A549 (cell line): ENCODE measurements around the gene KIT. TPM values are rescaled to one million over a fixed set of nuclear protein-coding genes. Genes with fewer than 3 reads are reported as not detected.

ENCODE experiments used
- ATAC-seq, 2 experiments: fragments of 200-7000 bp in 1 of 2; fragments of >200 bp in 1 of 2; cut with Nextera tagmentation in 1 of 2; cut with Tn5 transposase in 1 of 2; 3 replicates each; pipeline versions ENCODE4 v1.8.0 to v1.9.1; 2018 to 2020; ENCODE audit warnings: mild to moderate bottlenecking in 1 of 2, moderate library complexity in 1 of 2
- CTCF ChIA-PET: fragments of 300-600 bp; sonication (Branson Sonifier 250); formaldehyde crosslinking; extraction: SDS; loops from one replicate; lab custom pipeline; 2021; ENCODE audit warnings: antibody characterized with exemption, inconsistent platforms; lab: Yijun Ruan, JAX
- POLR2A ChIA-PET: fragments of 350-600 bp; formaldehyde crosslinking; extraction: SDS; loops from one replicate; lab custom pipeline; 2021; ENCODE audit warnings: antibody characterized with exemption, inconsistent platforms; lab: Yijun Ruan, JAX
- DNase-seq, 2 experiments: peaks; one replicate each; pipeline versions ENCODE4 v3.0.0 to v3.0.0-alpha.2; 2011 to 2016; ENCODE audit warnings: low read depth in 1 of 2, low spot score in 1 of 2
- FAIRE-seq: peaks from 2 replicates; lab custom pipeline; 2011; peaks lifted over from hg19 to GRCh38; lab: Jason Lieb, UNC
- H3K27ac ChIP-seq, 2 experiments: fragments of >200 bp; sonication (Bioruptor Twin); formaldehyde crosslinking; 3 replicates each; pipeline ENCODE4 v1.5.1; 2016 to 2017
- H3K4me1 ChIP-seq: fragments of >200 bp; sonication (Bioruptor Twin); formaldehyde crosslinking; 3 replicates; pipeline ENCODE4 v1.6.1; 2016
- H3K4me2 ChIP-seq: fragments of >200 bp; sonication (Bioruptor Twin); formaldehyde crosslinking; 3 replicates; pipeline ENCODE4 v1.6.1; 2016
- H3K4me3 ChIP-seq: fragments of >200 bp; sonication (Bioruptor Twin); formaldehyde crosslinking; 3 replicates; pipeline ENCODE4 v1.5.1; 2016
- H3K9me3 ChIP-seq: fragments of >200 bp; sonication (Bioruptor Twin); formaldehyde crosslinking; 3 replicates; pipeline ENCODE4 v1.6.1; 2016
- BCL3 ChIP-seq: fragments of >200 bp; sonication (Bioruptor Twin); formaldehyde crosslinking; IDR thresholded peaks from 3 replicates; pipeline ENCODE4 v1.6.1; 2016
- CBX2 ChIP-seq: fragments of 200-600 bp; sonication (generic); IDR thresholded peaks from 2 replicates; pipeline ENCODE4 v1.6.1; 2016; ENCODE audit warnings: low read depth, mild to moderate bottlenecking, borderline replicate concordance
- CBX8 ChIP-seq: fragments of 200-600 bp; sonication (generic); IDR thresholded peaks from 2 replicates; pipeline ENCODE4 v1.6.1; 2016
- CHD4 ChIP-seq: fragments of 200-600 bp; sonication (generic); IDR thresholded peaks from 2 replicates; pipeline ENCODE4 v1.6.1; 2016; ENCODE audit warnings: antibody characterized with exemption, mild to moderate bottlenecking, borderline replicate concordance
- CTCF ChIP-seq: fragments of >200 bp; sonication (Bioruptor Twin); formaldehyde crosslinking; IDR thresholded peaks from 3 replicates; pipeline ENCODE4 v1.5.1; 2016
- FOXS1 ChIP-seq: fragments of 250-450 bp; sonication (Bioruptor Pico); IDR thresholded peaks from 2 replicates; pipeline ENCODE4 v1.5.0; 2020; ENCODE audit warnings: mild to moderate bottlenecking, moderate library complexity
- GATA3 ChIP-seq: IDR thresholded peaks from 2 replicates; pipeline ENCODE4 v1.6.1; 2012; ENCODE audit warnings: borderline replicate concordance
- JUN ChIP-seq, 2 experiments: fragments of >200 bp; sonication (Bioruptor Twin); formaldehyde crosslinking; IDR thresholded peaks; 2 replicates in 1 of 2; 3 replicates in 1 of 2; pipeline ENCODE4 v1.6.1; 2016 to 2017
- JUNB ChIP-seq: fragments of >200 bp; sonication (Bioruptor Twin); formaldehyde crosslinking; IDR thresholded peaks from 2 replicates; pipeline ENCODE4 v1.6.1; 2016
- KDM5A ChIP-seq: fragments of 200-600 bp; sonication (generic); IDR thresholded peaks from 2 replicates; pipeline ENCODE4 v1.6.1; 2016; ENCODE audit warnings: antibody characterized with exemption, mild to moderate bottlenecking
- MAFK ChIP-seq: fragments of 450-650 bp; IDR thresholded peaks from 2 replicates; pipeline ENCODE4 v1.6.1; 2014; ENCODE audit not compliant: partially characterized antibody
- NPAS2 ChIP-seq: fragments of 250-450 bp; sonication (Bioruptor Pico); IDR thresholded peaks from 2 replicates; pipeline ENCODE4 v1.8.0; 2022; ENCODE audit warnings: mild to moderate bottlenecking, moderate library complexity, borderline replicate concordance
- RAD21 ChIP-seq, 2 experiments: fragments of >200 bp in 1 of 2; sonication (Bioruptor Twin) in 1 of 2; formaldehyde crosslinking in 1 of 2; IDR thresholded peaks in 1 of 2; conservative IDR thresholded peaks in 1 of 2; 2 replicates in 1 of 2; 3 replicates in 1 of 2; pipeline ENCODE4 v1.6.1; 2012 to 2018; ENCODE audit warnings: inconsistent platforms in 1 of 2
- RNF2 ChIP-seq: fragments of 200-600 bp; sonication (generic); IDR thresholded peaks from 2 replicates; pipeline ENCODE4 v1.6.1; 2016; ENCODE audit warnings: low read depth, mild to moderate bottlenecking, antibody characterized with exemption, moderate library complexity, borderline replicate concordance
- SMC3 ChIP-seq: fragments of >200 bp; sonication (Bioruptor Twin); formaldehyde crosslinking; IDR thresholded peaks from 3 replicates; pipeline ENCODE4 v1.6.1; 2018; ENCODE audit warnings: inconsistent platforms
- SREBF2 ChIP-seq: fragments of 450-650 bp; IDR thresholded peaks from 2 replicates; pipeline ENCODE4 v1.6.1; 2014; ENCODE audit warnings: mild to moderate bottlenecking, moderate library complexity
- TFCP2L1 ChIP-seq: fragments of 250-450 bp; sonication (Bioruptor Pico); IDR thresholded peaks from 2 replicates; pipeline ENCODE4 v1.5.0; 2021; ENCODE audit warnings: mild to moderate bottlenecking
- ZC3H11A ChIP-seq: fragments of 450-650 bp; IDR thresholded peaks from 2 replicates; pipeline ENCODE4 v1.6.1; 2014; ENCODE audit warnings: antibody characterized with exemption, mild to moderate bottlenecking
- ZSCAN20 ChIP-seq: fragments of 250-450 bp; sonication (Bioruptor Pico); IDR thresholded peaks from 2 replicates; pipeline ENCODE4 v1.8.0; 2022; ENCODE audit warnings: mild to moderate bottlenecking, moderate library complexity
- WGBS: methylation state at CpG from one replicate; pipeline ENCODE4 v1.1.6; 2017; ENCODE audit errors: missing lambda C conversion rate; 5-methylcytosine and 5-hydroxymethylcytosine counted together
- polyA plus RNA-seq, 4 experiments: library from polyadenylated mRNA; depleted of rRNA in 3 of 4; stranded (reverse); fragments of >200 nt; fragmentation: RNase III in 1 of 4; extraction: RNeasy Plus Mini Kit Qiagen cat#74134 plus additional on column Dnase treatment in 1 of 4; gene quantifications; 2 replicates in 3 of 4; 3 replicates in 1 of 4; pipeline ENCODE4 v1.2.3, GENCODE V29; 2011 to 2017
- TF ChIP-seq, protein P1 (sequence below): IDR thresholded peaks from 2 replicates; pipeline ENCODE4 v1.6.1; 2012; ENCODE audit warnings: low read depth, borderline replicate concordance

KIT gene
- polyA plus RNA-seq, 2 of the 4 experiments (the other 2 are of a cell fraction), result not detected

- no peak for DNase-seq
- FAIRE-seq, result no peak
- Histone ChIP-seq H3K4me2 (no peak overlapping the region), H3K4me3 (no peak overlapping the region), H3K4me1 (no peaks in the 10 kb centered on the region), H3K9me3 (no peaks in the 10 kb centered on the region), H3K27ac (no peak overlapping the region)
- ChIA-PET CTCF (no interaction called here), POLR2A (no interaction called here)
- 42% methylated on average over 2 of the region's 2 CpGs for WGBS
- TF ChIP-seq JUNB (no peak), TFCP2L1 (CRISPR knock-in tag) (no peak), SMC3 (no peak), SREBF2 (no peak), FOXS1 (CRISPR knock-in tag) (no peak), ZC3H11A (no peak), CHD4 (no peak)
- TF ChIP-seq, protein P1, sequence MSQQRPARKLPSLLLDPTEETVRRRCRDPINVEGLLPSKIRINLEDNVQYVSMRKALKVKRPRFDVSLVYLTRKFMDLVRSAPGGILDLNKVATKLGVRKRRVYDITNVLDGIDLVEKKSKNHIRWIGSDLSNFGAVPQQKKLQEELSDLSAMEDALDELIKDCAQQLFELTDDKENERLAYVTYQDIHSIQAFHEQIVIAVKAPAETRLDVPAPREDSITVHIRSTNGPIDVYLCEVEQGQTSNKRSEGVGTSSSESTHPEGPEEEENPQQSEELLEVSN, result no peak
- no peak for ATAC-seq
Observed at GRCh38 chr4:54745031-54745770, 87.4 kb downstream of the KIT start.

DNA sequence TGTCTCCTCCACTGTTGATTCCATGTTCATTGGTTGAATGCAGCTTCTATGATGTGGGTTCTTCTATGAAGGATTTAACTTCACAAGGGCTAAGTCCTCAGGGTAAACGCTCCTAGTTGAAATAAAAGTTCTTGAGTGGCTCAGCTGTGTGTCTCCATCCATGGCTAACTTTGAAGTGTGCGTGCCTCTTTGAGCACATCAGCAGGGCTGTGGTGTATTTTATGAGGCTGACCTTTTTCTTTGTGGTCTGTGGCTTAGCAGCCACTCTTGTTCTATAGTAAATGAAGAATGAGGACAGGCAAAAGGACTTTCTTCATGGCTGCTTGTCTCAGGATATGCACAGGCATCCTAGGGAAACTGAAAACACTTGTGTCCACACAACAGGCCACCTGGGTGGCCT is 88.5 kb downstream of the KIT start:
- ATAC-seq (no peak), DNase-seq (no peak), FAIRE-seq (no peak)
- H3K4me2 ChIP-seq, result no peak overlapping the region
- ChIA-PET POLR2A (no interaction called here), CTCF (no interaction called here)
- no peak overlapping the region for H3K4me3 ChIP-seq
- 4% methylated on average over 2 of the region's 2 CpGs for WGBS
- no peaks in the 10 kb centered on the region for H3K4me1 ChIP-seq
- no peak overlapping the region for H3K27ac ChIP-seq
- TF ChIP-seq RNF2, result no peak
- no peak for TF ChIP-seq JUNB
- no peak for TF ChIP-seq MAFK
- no peaks in the 10 kb centered on the region for H3K9me3 ChIP-seq

DNA sequence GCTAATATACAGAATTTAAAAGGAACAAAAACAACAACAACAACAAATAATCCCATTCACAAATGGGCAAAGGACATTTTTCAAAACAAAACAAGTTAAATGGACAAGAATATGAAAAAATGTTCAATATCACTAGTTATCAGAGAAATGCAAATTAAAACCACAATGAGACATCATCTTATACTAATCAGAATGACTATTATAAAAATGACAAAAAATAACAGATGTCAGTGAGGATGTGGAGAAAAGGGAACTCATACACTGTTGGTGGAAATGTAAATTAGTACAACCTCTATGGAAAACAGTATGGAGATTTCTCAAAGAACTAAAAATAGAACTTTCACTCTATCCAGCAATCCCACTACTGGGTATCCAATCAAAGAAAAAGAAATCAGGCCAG is 92.6 kb downstream of the KIT start:
- H3K4me2 ChIP-seq, result no peak overlapping the region
- no peaks in the 10 kb centered on the region for H3K4me1 ChIP-seq
- POLR2A ChIA-PET, result no interaction called here
- DNase-seq (no peak), FAIRE-seq (no peak), ATAC-seq (no peak)
- H3K9me3 ChIP-seq, result no peaks in the 10 kb centered on the region
- H3K27ac ChIP-seq, result no peak overlapping the region
- CTCF ChIA-PET, result no interaction called here
- TF ChIP-seq JUN (IDR thresholded peaks at IDR 0.05) (no peak), FOXS1 (CRISPR knock-in tag) (no peak), KDM5A (no peak), NPAS2 (CRISPR knock-in tag) (no peak), CTCF (no peak), CBX2 (no peak), CBX8 (no peak), ZSCAN20 (CRISPR knock-in tag) (no peak), RAD21 (conservative IDR thresholded peaks at IDR 0.05 in 1 of 2, IDR thresholded peaks at IDR 0.05 in 1 of 2) (no peak), BCL3 (no peak), GATA3 (no peak), SMC3 (no peak)
- no peak overlapping the region for H3K4me3 ChIP-seq
